ENCODE measurements around the gene RASSF8. TPM values are rescaled to one million over a fixed set of nuclear protein-coding genes. Genes with fewer than 3 reads are reported as not detected.
"Not testable (repeated sequence)": the region's sequence is repeated elsewhere in the genome, so short reads cannot be mapped to it uniquely, and the experiment has no call there.

The RASSF8 gene
- polyA plus RNA-seq, 4 donors = 0.22 to 6.0 (median 2.6) TPM

DNA sequence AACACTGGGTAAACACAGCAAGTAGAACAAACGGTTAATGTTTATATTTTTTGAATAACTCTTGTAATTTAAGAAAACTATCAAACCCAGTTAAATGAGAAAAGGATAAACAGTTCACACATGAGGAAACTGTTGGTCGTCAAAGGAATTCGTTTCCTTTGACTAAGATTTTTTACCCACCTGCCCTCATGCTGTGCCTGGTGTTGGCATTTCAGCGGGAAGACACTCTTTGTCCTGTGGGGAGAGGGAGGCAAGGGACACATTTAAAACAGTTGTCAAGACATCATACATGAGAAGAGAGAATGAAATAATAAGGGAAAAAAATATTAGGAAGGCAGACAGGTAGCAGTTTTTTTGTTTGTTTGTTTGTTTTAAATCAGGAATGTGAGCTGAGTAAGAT, 95.9 kb downstream of the RASSF8 start:
- Histone ChIP-seq H3K36me3 (ENCODE audit: control insufficient read depth in 3 of 3, insufficient read depth in 2 of 3, low read depth in 1 of 3, low read length in 3 of 3) (peaks cover 0 to 3% (median 0%) of the 10 kb centered on the region in 3 donors), H3K27ac (ENCODE audit: low read depth in 1 of 3, low read length in 2 of 3) (no peak overlapping the region), H3K27me3 (ENCODE audit: control insufficient read depth in 3 of 3, insufficient read depth in 3 of 3, low read length in 3 of 3) (no peaks in the 10 kb centered on the region), H3K9me3 (ENCODE audit: control insufficient read depth in 2 of 2, insufficient read depth in 1 of 2, low read depth in 1 of 2, low read length in 1 of 2) (no peaks in the 10 kb centered on the region), H3K4me3 (ENCODE audit: low read depth in 1 of 3, low read length in 3 of 3) (no peak overlapping the region), H3K4me1 (ENCODE audit: control insufficient read depth in 3 of 3, insufficient read depth in 2 of 3, low read depth in 1 of 3, low read length in 2 of 3) (peaks cover 0 to 7% (median 0%) of the 10 kb centered on the region in 3 donors)
- FAIRE-seq (no peak), DNase-seq (no peak)
- WGBS, 3 donors = 70 to 87% (median 85%) methylated on average over 4 of the region's 4 CpGs

GRCh38 chr12:26055087-26055486, 96.6 kb downstream of the RASSF8 start:
- no peak overlapping the region for H3K4me3 ChIP-seq (ENCODE audit: low read depth in 1 of 3, low read length in 3 of 3)
- H3K36me3 ChIP-seq (ENCODE audit: control insufficient read depth in 3 of 3, insufficient read depth in 2 of 3, low read depth in 1 of 3, low read length in 3 of 3) = peaks cover 0 to 3% (median 0%) of the 10 kb centered on the region in 3 donors
- WGBS, 3 donors = 82 to 93% (median 86%) methylated on average over 2 of the region's 2 CpGs
- H3K9me3 ChIP-seq (ENCODE audit: control insufficient read depth in 2 of 2, insufficient read depth in 1 of 2, low read depth in 1 of 2, low read length in 1 of 2) = no peaks in the 10 kb centered on the region
- H3K4me1 ChIP-seq (ENCODE audit: control insufficient read depth in 3 of 3, insufficient read depth in 2 of 3, low read depth in 1 of 3, low read length in 2 of 3) = peaks cover 0 to 7% (median 0%) of the 10 kb centered on the region in 3 donors
- H3K27ac ChIP-seq (ENCODE audit: low read depth in 1 of 3, low read length in 2 of 3) = no peak overlapping the region
- DNase-seq (no peak), FAIRE-seq (no peak)
- no peaks in the 10 kb centered on the region for H3K27me3 ChIP-seq (ENCODE audit: control insufficient read depth in 3 of 3, insufficient read depth in 3 of 3, low read length in 3 of 3)

DNA sequence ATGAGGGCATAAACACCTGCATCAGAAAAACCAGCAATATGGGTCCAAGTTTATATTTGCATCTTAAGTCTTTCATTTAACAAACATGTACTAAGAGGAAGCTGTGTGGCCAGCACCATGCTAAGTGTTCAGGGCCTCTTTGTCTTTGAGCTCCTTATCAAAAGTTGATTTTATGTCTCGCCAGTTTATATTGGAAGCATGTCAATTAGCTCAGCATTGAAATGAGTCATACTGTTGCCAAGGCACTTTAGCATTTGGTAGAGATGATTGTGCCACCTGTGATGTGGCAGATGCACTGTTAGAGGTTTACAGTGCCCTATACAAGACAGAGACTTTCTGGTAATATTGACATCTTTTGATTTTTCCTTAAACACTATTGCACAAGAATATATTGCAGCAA, 97.9 kb downstream of the RASSF8 start:
- peak; percentile 40 to 83 for DNase-seq

DNA sequence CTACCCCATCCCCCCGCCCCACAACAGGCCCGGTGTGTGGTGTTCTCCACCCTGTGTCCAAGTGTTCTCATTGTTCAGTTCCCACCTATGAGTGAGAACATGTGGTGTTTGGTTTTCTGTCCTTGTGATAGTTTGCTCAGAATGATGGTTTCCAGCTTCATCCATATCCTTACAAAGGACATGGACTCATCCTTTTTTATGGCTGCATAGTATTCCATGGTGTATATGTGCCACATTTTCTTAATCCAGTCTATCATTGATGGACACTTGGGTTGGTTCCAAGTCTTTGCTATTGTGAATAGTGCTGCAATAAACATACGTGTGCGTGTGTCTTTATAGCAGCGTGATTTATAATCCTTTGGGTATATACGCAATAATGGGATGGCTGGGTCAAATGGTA, 98.8 kb downstream of the RASSF8 start:
- DNase-seq; H3K27ac ChIP-seq (ENCODE audit: low read depth in 1 of 3, low read length in 2 of 3); H3K36me3 ChIP-seq (ENCODE audit: control insufficient read depth in 3 of 3, insufficient read depth in 2 of 3, low read depth in 1 of 3, low read length in 3 of 3); H3K4me3 ChIP-seq (ENCODE audit: low read depth in 1 of 3, low read length in 3 of 3); FAIRE-seq; H3K4me1 ChIP-seq (ENCODE audit: control insufficient read depth in 3 of 3, insufficient read depth in 2 of 3, low read depth in 1 of 3, low read length in 2 of 3); H3K9me3 ChIP-seq (ENCODE audit: control insufficient read depth in 2 of 2, insufficient read depth in 1 of 2, low read depth in 1 of 2, low read length in 1 of 2); H3K27me3 ChIP-seq (ENCODE audit: control insufficient read depth in 3 of 3, insufficient read depth in 3 of 3, low read length in 3 of 3): not testable (repeated sequence)
- 88 to 98% (median 95%) methylated on average over 4 to 6 of the region's 6 CpGs for WGBS, 3 donors

More for the DNA sequence above, 97.9 kb downstream of the RASSF8 start:
- H3K4me1 ChIP-seq (ENCODE audit: control insufficient read depth in 3 of 3, insufficient read depth in 2 of 3, low read depth in 1 of 3, low read length in 2 of 3) = peaks cover 0 to 7% (median 0%) of the 10 kb centered on the region in 3 donors
- H3K4me3 ChIP-seq (ENCODE audit: low read depth in 1 of 3, low read length in 3 of 3) = no peak overlapping the region
- no peak for FAIRE-seq
- H3K27me3 ChIP-seq (ENCODE audit: control insufficient read depth in 3 of 3, insufficient read depth in 3 of 3, low read length in 3 of 3) = no peaks in the 10 kb centered on the region
- peaks cover 0 to 3% (median 0%) of the 10 kb centered on the region in 3 donors for H3K36me3 ChIP-seq (ENCODE audit: control insufficient read depth in 3 of 3, insufficient read depth in 2 of 3, low read depth in 1 of 3, low read length in 3 of 3)
- no peaks in the 10 kb centered on the region for H3K9me3 ChIP-seq (ENCODE audit: control insufficient read depth in 2 of 2, insufficient read depth in 1 of 2, low read depth in 1 of 2, low read length in 1 of 2)
- 9 to 44% (median 12%) methylated on average over 1 of the region's 1 CpG for WGBS, 3 donors
- H3K27ac ChIP-seq (ENCODE audit: low read depth in 1 of 3, low read length in 2 of 3) = no peak overlapping the region

- DNase-seq (no peak), FAIRE-seq (no peak)
- Histone ChIP-seq H3K27me3 (ENCODE audit: control insufficient read depth in 3 of 3, insufficient read depth in 3 of 3, low read length in 3 of 3) (no peaks in the 10 kb centered on the region), H3K4me3 (ENCODE audit: low read depth in 1 of 3, low read length in 3 of 3) (no peak overlapping the region), H3K9me3 (ENCODE audit: control insufficient read depth in 2 of 2, insufficient read depth in 1 of 2, low read depth in 1 of 2, low read length in 1 of 2) (no peaks in the 10 kb centered on the region), H3K4me1 (ENCODE audit: control insufficient read depth in 3 of 3, insufficient read depth in 2 of 3, low read depth in 1 of 3, low read length in 2 of 3) (peaks cover 0 to 2% (median 0%) of the 10 kb centered on the region in 3 donors), H3K27ac (ENCODE audit: low read depth in 1 of 3, low read length in 2 of 3) (no peak overlapping the region), H3K36me3 (ENCODE audit: control insufficient read depth in 3 of 3, insufficient read depth in 2 of 3, low read depth in 1 of 3, low read length in 3 of 3) (peaks cover 0 to 3% (median 0%) of the 10 kb centered on the region in 3 donors)
- 87 to 93% (median 93%) methylated on average over 8 of the region's 8 CpGs for WGBS, 3 donors
Observed at GRCh38 chr12:26058308-26058707, 99.8 kb downstream of the RASSF8 start.

GRCh38 chr12:26058818-26059217, 100.3 kb downstream of the RASSF8 start:
- no peak for DNase-seq
- Histone ChIP-seq H3K4me1 (ENCODE audit: control insufficient read depth in 3 of 3, insufficient read depth in 2 of 3, low read depth in 1 of 3, low read length in 2 of 3) (no peaks in the 10 kb centered on the region), H3K36me3 (ENCODE audit: control insufficient read depth in 3 of 3, insufficient read depth in 2 of 3, low read depth in 1 of 3, low read length in 3 of 3) (peaks cover 0 to 3% (median 0%) of the 10 kb centered on the region in 3 donors), H3K4me3 (ENCODE audit: low read depth in 1 of 3, low read length in 3 of 3) (no peak overlapping the region), H3K9me3 (ENCODE audit: control insufficient read depth in 2 of 2, insufficient read depth in 1 of 2, low read depth in 1 of 2, low read length in 1 of 2) (no peaks in the 10 kb centered on the region), H3K27ac (ENCODE audit: low read depth in 1 of 3, low read length in 2 of 3) (no peak overlapping the region), H3K27me3 (ENCODE audit: control insufficient read depth in 3 of 3, insufficient read depth in 3 of 3, low read length in 3 of 3) (no peaks in the 10 kb centered on the region)
- 70 to 83% (median 74%) methylated on average over 1 of the region's 1 CpG for WGBS, 3 donors
- no peak for FAIRE-seq

- FAIRE-seq = no peak
- Histone ChIP-seq H3K4me1 (ENCODE audit: control insufficient read depth in 3 of 3, insufficient read depth in 2 of 3, low read depth in 1 of 3, low read length in 2 of 3) (no peaks in the 10 kb centered on the region), H3K9me3 (ENCODE audit: control insufficient read depth in 2 of 2, insufficient read depth in 1 of 2, low read depth in 1 of 2, low read length in 1 of 2) (no peaks in the 10 kb centered on the region), H3K36me3 (ENCODE audit: control insufficient read depth in 3 of 3, insufficient read depth in 2 of 3, low read depth in 1 of 3, low read length in 3 of 3) (peaks cover 0 to 3% (median 0%) of the 10 kb centered on the region in 3 donors), H3K4me3 (ENCODE audit: low read depth in 1 of 3, low read length in 3 of 3) (no peak overlapping the region), H3K27me3 (ENCODE audit: control insufficient read depth in 3 of 3, insufficient read depth in 3 of 3, low read length in 3 of 3) (no peaks in the 10 kb centered on the region), H3K27ac (ENCODE audit: low read depth in 1 of 3, low read length in 2 of 3) (no peak overlapping the region)
- WGBS, 3 donors = 85 to 93% (median 90%) methylated on average over 3 of the region's 3 CpGs
- no peak for DNase-seq
Observed at GRCh38 chr12:26062006-26062405, 103.5 kb downstream of the RASSF8 start.

GRCh38 chr12:26062566-26062965, 104.1 kb downstream of the RASSF8 start:
- no peaks in the 10 kb centered on the region for H3K4me1 ChIP-seq (ENCODE audit: control insufficient read depth in 3 of 3, insufficient read depth in 2 of 3, low read depth in 1 of 3, low read length in 2 of 3)
- DNase-seq (no peak), FAIRE-seq (no peak)
- H3K9me3 ChIP-seq (ENCODE audit: control insufficient read depth in 2 of 2, insufficient read depth in 1 of 2, low read depth in 1 of 2, low read length in 1 of 2) = no peaks in the 10 kb centered on the region
- no peak overlapping the region for H3K4me3 ChIP-seq (ENCODE audit: low read depth in 1 of 3, low read length in 3 of 3)
- 60 to 79% (median 74%) methylated on average over 4 of the region's 4 CpGs for WGBS, 3 donors
- H3K27me3 ChIP-seq (ENCODE audit: control insufficient read depth in 3 of 3, insufficient read depth in 3 of 3, low read length in 3 of 3) = no peaks in the 10 kb centered on the region
- H3K27ac ChIP-seq (ENCODE audit: low read depth in 1 of 3, low read length in 2 of 3) = no peak overlapping the region
- peaks cover 0 to 5% (median 0%) of the 10 kb centered on the region in 3 donors for H3K36me3 ChIP-seq (ENCODE audit: control insufficient read depth in 3 of 3, insufficient read depth in 2 of 3, low read depth in 1 of 3, low read length in 3 of 3)

- H3K27ac ChIP-seq (ENCODE audit: low read depth in 1 of 3, low read length in 2 of 3) = no peak overlapping the region
- H3K4me3 ChIP-seq (ENCODE audit: low read depth in 1 of 3, low read length in 3 of 3) = no peak overlapping the region
- no peaks in the 10 kb centered on the region for H3K4me1 ChIP-seq (ENCODE audit: control insufficient read depth in 3 of 3, insufficient read depth in 2 of 3, low read depth in 1 of 3, low read length in 2 of 3)
- peaks cover 0 to 9% (median 0%) of the 10 kb centered on the region in 3 donors for H3K36me3 ChIP-seq (ENCODE audit: control insufficient read depth in 3 of 3, insufficient read depth in 2 of 3, low read depth in 1 of 3, low read length in 3 of 3)
- DNase-seq = no peak
- WGBS, 3 donors = 94 to 98% (median 95%) methylated on average over 5 of the region's 5 CpGs
- FAIRE-seq = no peak
- H3K27me3 ChIP-seq (ENCODE audit: control insufficient read depth in 3 of 3, insufficient read depth in 3 of 3, low read length in 3 of 3) = no peaks in the 10 kb centered on the region
- no peaks in the 10 kb centered on the region for H3K9me3 ChIP-seq (ENCODE audit: control insufficient read depth in 2 of 2, insufficient read depth in 1 of 2, low read depth in 1 of 2, low read length in 1 of 2)
Observed at GRCh38 chr12:26065451-26065850, 107.0 kb downstream of the RASSF8 start.
